ENCODE measurements around the gene MMP7. TPM values are rescaled to one million over a fixed set of nuclear protein-coding genes. Genes with fewer than 3 reads are reported as not detected.

Gene MMP7
- polyA plus RNA-seq, 1 of the 3 experiments (the other 2 are of a cell fraction): 0.13 TPM

- no peaks in the 10 kb centered on the region for H3K9me3 ChIP-seq
- no peak overlapping the region for H3K27ac ChIP-seq (ENCODE audit: low read depth in 2 of 2, low read length in 1 of 2)
- no peaks in the 10 kb centered on the region for H3K36me3 ChIP-seq (replicated peaks in 1 of 2; ENCODE audit: control insufficient read depth in 1 of 2, insufficient read depth in 2 of 2, low read length in 1 of 2)
- no peaks in the 10 kb centered on the region for H3K79me2 ChIP-seq (ENCODE audit: insufficient read depth)
- ChIA-PET CTCF (no interaction called here), POLR2A (no interaction called here)
- H3K27me3 ChIP-seq (ENCODE audit: insufficient read depth): no peaks in the 10 kb centered on the region
- no peak for DNase-seq
- H3K4me1 ChIP-seq (ENCODE audit: control insufficient read depth in 1 of 2, insufficient read depth in 2 of 2, low read depth in 1 of 2, low read length in 1 of 2): no peaks in the 10 kb centered on the region
- H3K4me3 ChIP-seq (ENCODE audit: low read depth in 2 of 2, low read length in 1 of 2): no peak overlapping the region
- no peak overlapping the region for H2AFZ ChIP-seq (ENCODE audit: low read depth)
- H3F3A ChIP-seq (replicated peaks; ENCODE audit: insufficient read depth): no peaks in the 10 kb centered on the region
- H3K4me2 ChIP-seq: no peak overlapping the region
- H3K9me2 ChIP-seq: no peaks in the 10 kb centered on the region
- H4K20me1 ChIP-seq (ENCODE audit: insufficient read depth): no peaks in the 10 kb centered on the region
- TF ChIP-seq NFIC (IDR thresholded peaks at IDR 0.05; ENCODE audit: borderline replicate concordance): no peak
- TF ChIP-seq IRF3 (IDR thresholded peaks at IDR 0.05; ENCODE audit: low read depth, low read length): no peak
- no peak for TF ChIP-seq MXI1 (IDR thresholded peaks at IDR 0.05; ENCODE audit: low read depth, low read length)
- TF ChIP-seq GABPA (IDR thresholded peaks at IDR 0.05; ENCODE audit: low read depth): no peak
- H3K9ac ChIP-seq: no peak overlapping the region
Observed at GRCh38 chr11:102520514-102520913, 10.0 kb downstream of the MMP7 start.

- no peaks in the 10 kb centered on the region for H3F3A ChIP-seq (replicated peaks; ENCODE audit: insufficient read depth)
- H3K9me2 ChIP-seq: no peaks in the 10 kb centered on the region
- no peaks in the 10 kb centered on the region for H3K79me2 ChIP-seq (ENCODE audit: insufficient read depth)
- H2AFZ ChIP-seq (ENCODE audit: low read depth): no peak overlapping the region
- H3K27ac ChIP-seq (ENCODE audit: low read depth in 2 of 2, low read length in 1 of 2): no peak overlapping the region
- 96% methylated on average over 3 of the region's 3 CpGs for WGBS (ENCODE audit: low lambda C conversion rate)
- no peaks in the 10 kb centered on the region for H4K20me1 ChIP-seq (ENCODE audit: insufficient read depth)
- H3K4me3 ChIP-seq (ENCODE audit: low read depth in 2 of 2, low read length in 1 of 2): no peak overlapping the region
- H3K4me1 ChIP-seq (ENCODE audit: control insufficient read depth in 1 of 2, insufficient read depth in 2 of 2, low read depth in 1 of 2, low read length in 1 of 2): no peaks in the 10 kb centered on the region
- H3K4me2 ChIP-seq: no peak overlapping the region
- no peaks in the 10 kb centered on the region for H3K36me3 ChIP-seq (replicated peaks in 1 of 2; ENCODE audit: control insufficient read depth in 1 of 2, insufficient read depth in 2 of 2, low read length in 1 of 2)
- CTCF ChIA-PET: interaction anchor here (0.5 to 1.8 kb wide), 3 partner anchors 177 to 784 kb away, joined by 3 to 4 read pairs (median 4); no protein-coding TSS in a partner anchor
- no peaks in the 10 kb centered on the region for H3K27me3 ChIP-seq (ENCODE audit: insufficient read depth)
- POLR2A ChIA-PET: no interaction called here
- H3K9ac ChIP-seq: no peak overlapping the region
- TF ChIP-seq RFX5 (IDR thresholded peaks at IDR 0.05; ENCODE audit: low read length) (no peak), FOXJ3 (CRISPR knock-in tag; IDR thresholded peaks at IDR 0.05) (no peak), CTCF (IDR thresholded peaks at IDR 0.05) (no peak), MEF2A (IDR thresholded peaks at IDR 0.05; ENCODE audit: borderline replicate concordance, low read depth) (no peak), FOSL2 (IDR thresholded peaks at IDR 0.05; ENCODE audit: borderline replicate concordance, low read depth) (no peak), RAD21 (IDR thresholded peaks at IDR 0.05; ENCODE audit: low read length) (no peak), USF1 (IDR thresholded peaks at IDR 0.05; ENCODE audit: borderline replicate concordance, low read depth) (no peak), JUND (IDR thresholded peaks at IDR 0.05) (no peak), USF2 (IDR thresholded peaks at IDR 0.05; ENCODE audit: borderline replicate concordance, low read depth, low read length) (no peak), ELF1 (IDR thresholded peaks at IDR 0.05) (no peak), CHD2 (IDR thresholded peaks at IDR 0.05; ENCODE audit: low read length, partially characterized antibody) (no peak), IRF3 (IDR thresholded peaks at IDR 0.05; ENCODE audit: low read depth, low read length) (no peak), EP300 (IDR thresholded peaks at IDR 0.05; ENCODE audit: borderline replicate concordance in 1 of 2, low read depth in 1 of 2, low read length in 1 of 2) (no peak)
- no peaks in the 10 kb centered on the region for H3K9me3 ChIP-seq
- DNase-seq: no peak
Observed at GRCh38 chr11:102518296-102519094, 12.1 kb downstream of the MMP7 start.

Measured in SK-N-SH (cell line).